ENCODE results near the gene PLVAP.

The PLVAP gene

GRCh38 chr19:17333611-17334413, 43.3 kb downstream of the PLVAP start:
- ChIA-PET POLR2A (interaction anchor here (0.6 to 7.6 kb wide), 11 partner anchors 9 to 202 kb away, joined by 3 to 64 read pairs (median 8); partner anchors contain the start of genes ABHD8, BABAM1, DDA1 and MRPL34), CTCF (interaction anchor here (0.6 to 2.4 kb wide), 12 partner anchors 13 to 999 kb away, joined by 3 to 9 read pairs (median 4); partner anchors contain the start of gene MRPL34)
- peaks cover 8% of the 10 kb centered on the region for H3K4me1 ChIP-seq (ENCODE audit: control insufficient read depth, insufficient read depth, low read length)
- H3K9me3 ChIP-seq (ENCODE audit: control insufficient read depth, insufficient read depth, low read depth, low read length), result no peaks in the 10 kb centered on the region
- peak overlapping the region; percentile 72 for H3K4me3 ChIP-seq (ENCODE audit: low read depth, low read length)
- peaks cover 0 to 24% of the 10 kb centered on the region in 2 experiments; a peak in 2 of 3 replicates for H3K36me3 ChIP-seq (ENCODE audit: control insufficient read depth in 2 of 2, insufficient read depth in 1 of 2, low read length in 2 of 2)
- H3K27ac ChIP-seq (ENCODE audit: extremely low read depth, low read depth, low read length), result peak overlapping the region; percentile 57; the same call in 1 of the 2 replicates
- TF ChIP-seq PRDM1 (tag by site-specific recombination; IDR thresholded peaks at IDR 0.05), result no peak
- no peak for TF ChIP-seq ZNF366 (tag by site-specific recombination; conservative IDR thresholded peaks at IDR 0.05)
- TF ChIP-seq ZNF174 (tag by site-specific recombination; IDR thresholded peaks at IDR 0.05), result no peak
- no peak for TF ChIP-seq BCL11A (tag by site-specific recombination; IDR thresholded peaks at IDR 0.05; ENCODE audit: low read depth)
- no peak; the same call in 1 of the 2 replicates for TF ChIP-seq ZSCAN23 (tag by site-specific recombination; IDR thresholded peaks at IDR 0.05)
- TF ChIP-seq SP7 (tag by site-specific recombination; IDR thresholded peaks at IDR 0.05), result peak; percentile 93
- TF ChIP-seq ZNF175 (tag by site-specific recombination; IDR thresholded peaks at IDR 0.05), result no peak
- no peak for TF ChIP-seq ZNF202 (tag by site-specific recombination; IDR thresholded peaks at IDR 0.05; ENCODE audit: borderline replicate concordance)
- TF ChIP-seq KLF10 (tag by site-specific recombination; IDR thresholded peaks at IDR 0.05), result peak; percentile 33; the same call in 1 of the 2 replicates
- peak; percentile 94 for TF ChIP-seq KLF17 (tag by site-specific recombination; IDR thresholded peaks at IDR 0.05)
- no peak for TF ChIP-seq HOXC10 (CRISPR knock-in tag; IDR thresholded peaks at IDR 0.05)
- no peak for TF ChIP-seq GLIS1 (tag by site-specific recombination; IDR thresholded peaks at IDR 0.05)
- no peak for TF ChIP-seq TSHZ1 (tag by site-specific recombination; IDR thresholded peaks at IDR 0.05; ENCODE audit: borderline replicate concordance)
- no peak for TF ChIP-seq ZNF548 (tag by site-specific recombination; IDR thresholded peaks at IDR 0.05)
- no peak for TF ChIP-seq ZFP3 (tag by site-specific recombination; IDR thresholded peaks at IDR 0.05; ENCODE audit: low read depth)
- TF ChIP-seq ZIC2 (tag by site-specific recombination; IDR thresholded peaks at IDR 0.05), result no peak
- no peak for TF ChIP-seq ZNF280C (tag by site-specific recombination; IDR thresholded peaks at IDR 0.05)
- TF ChIP-seq MZF1 (tag by site-specific recombination; IDR thresholded peaks at IDR 0.05; ENCODE audit: borderline replicate concordance), result no peak
- no peak for TF ChIP-seq PRDM6 (tag by site-specific recombination; IDR thresholded peaks at IDR 0.05)
- TF ChIP-seq KLF9 (tag by site-specific recombination; IDR thresholded peaks at IDR 0.05; ENCODE audit: low read depth), result peak; percentile 59
- no peak for TF ChIP-seq ZNF596 (tag by site-specific recombination; IDR thresholded peaks at IDR 0.05)
- no peak for TF ChIP-seq ZNF354C (tag by site-specific recombination; IDR thresholded peaks at IDR 0.05; ENCODE audit: borderline replicate concordance, low read depth)
- TF ChIP-seq ZNF274 (IDR thresholded peaks at IDR 0.05; ENCODE audit: low read length), result no peak
- no peak for TF ChIP-seq ZNF274 (tag by site-specific recombination; IDR thresholded peaks at IDR 0.05; ENCODE audit: borderline replicate concordance)
- no peak for TF ChIP-seq OSR2 (tag by site-specific recombination; IDR thresholded peaks at IDR 0.05)
- no peak; the same call in none of the 2 replicates for TF ChIP-seq PATZ1 (tag by site-specific recombination; IDR thresholded peaks at IDR 0.05)

Data from HEK293 (cell line).